GM21381 (cell line): ENCODE results near the gene RAG1.
A peak's percentile ranks its signal among the peaks of the same experiment; 100 is the strongest.
"Not testable (repeated sequence)": the region's sequence is repeated elsewhere in the genome, so short reads cannot be mapped to it uniquely, and the experiment has no call there.

ENCODE experiments used
- ATAC-seq: cut with Tn5 transposase; IDR thresholded peaks from one replicate; pipeline ENCODE4 v1.9.1; 2021; ENCODE audit warnings: mild to moderate bottlenecking, moderate library complexity; ENCODE audit not compliant: unreplicated experiment

The RAG1 gene

GRCh38 chr11:36567694-36568093 is at the start of gene RAG1:
Gene RAG1 (plus strand): TSS chr11:36568007. CDS start chr11:36573305, 5,298 bp downstream.
- no peak for ATAC-seq

GRCh38 chr11:36530840-36531239 is 37.0 kb upstream of the RAG1 start:
- no peak for ATAC-seq

- no peak for ATAC-seq
Measured at GRCh38 chr11:36532941-36533601, 34.7 kb upstream of the RAG1 start.

- no peak for ATAC-seq
Measured at GRCh38 chr11:36534276-36534840, 33.4 kb upstream of the RAG1 start.

GRCh38 chr11:36540998-36541397 is 26.8 kb upstream of the RAG1 start:
- ATAC-seq, result peak; percentile 97

- ATAC-seq, result no peak
Measured at GRCh38 chr11:36550385-36551115, 17.3 kb upstream of the RAG1 start.

GRCh38 chr11:36557390-36557789 is 10.4 kb upstream of the RAG1 start:
- not testable (repeated sequence) for ATAC-seq

GRCh38 chr11:36557991-36558390 is 9.8 kb upstream of the RAG1 start:
- ATAC-seq, result no peak

- ATAC-seq, result peak; percentile 82
Measured at GRCh38 chr11:36558571-36559413, 9.0 kb upstream of the RAG1 start.

- ATAC-seq, result no peak
Measured at GRCh38 chr11:36564376-36565030, 3.3 kb upstream of the RAG1 start.

- no peak for ATAC-seq
Measured at GRCh38 chr11:36565031-36565610, 2.7 kb upstream of the RAG1 start.

GRCh38 chr11:36566407-36567053 is 1.3 kb upstream of the RAG1 start:
- no peak for ATAC-seq

GRCh38 chr11:36569095-36569494 is 1.3 kb downstream of the RAG1 start:
- ATAC-seq, result no peak

- no peak for ATAC-seq
Measured at GRCh38 chr11:36574486-36574885, 6.7 kb downstream of the RAG1 start.

GRCh38 chr11:36577373-36577772 is 9.6 kb downstream of the RAG1 start:
- ATAC-seq, result no peak

GRCh38 chr11:36577859-36578258 is 10.1 kb downstream of the RAG1 start:
- no peak for ATAC-seq

GRCh38 chr11:36578458-36578857 is 10.7 kb downstream of the RAG1 start:
- no peak for ATAC-seq

- ATAC-seq, result no peak
Measured at GRCh38 chr11:36581536-36581935, 13.7 kb downstream of the RAG1 start.

- no peak for ATAC-seq
Measured at GRCh38 chr11:36583667-36584066, 15.9 kb downstream of the RAG1 start.

- no peak for ATAC-seq
Measured at GRCh38 chr11:36586543-36586942, 18.7 kb downstream of the RAG1 start.
